ENCODE results near the gene HOXB8.

GRCh38 chr17:48630925-48631692 lies 16.0 kb upstream of the HOXB8 start:
- TF ChIP-seq ZNF8 (CRISPR knock-in tag; IDR thresholded peaks at IDR 0.05) (no peak), ZNF70 (CRISPR knock-in tag; IDR thresholded peaks at IDR 0.05) (no peak), PPARA (CRISPR knock-in tag; IDR thresholded peaks at IDR 0.05; ENCODE audit: borderline replicate concordance) (no peak)

All from SK-N-SH treated with all-trans-retinoic acid at 6 μM for 48 hours (cell line).